ENCODE data around the gene CACNB2. TPM values are rescaled to one million over a fixed set of nuclear protein-coding genes. Genes with fewer than 3 reads are reported as not detected.
"Not testable (repeated sequence)": the region's sequence is repeated elsewhere in the genome, so short reads cannot be mapped to it uniquely, and the experiment has no call there.

The CACNB2 gene
- total and polyA plus RNA-seq, 7 experiments from 2014 or later, result 0.30 to 0.49 (median 0.48) TPM; not detected in 4

DNA sequence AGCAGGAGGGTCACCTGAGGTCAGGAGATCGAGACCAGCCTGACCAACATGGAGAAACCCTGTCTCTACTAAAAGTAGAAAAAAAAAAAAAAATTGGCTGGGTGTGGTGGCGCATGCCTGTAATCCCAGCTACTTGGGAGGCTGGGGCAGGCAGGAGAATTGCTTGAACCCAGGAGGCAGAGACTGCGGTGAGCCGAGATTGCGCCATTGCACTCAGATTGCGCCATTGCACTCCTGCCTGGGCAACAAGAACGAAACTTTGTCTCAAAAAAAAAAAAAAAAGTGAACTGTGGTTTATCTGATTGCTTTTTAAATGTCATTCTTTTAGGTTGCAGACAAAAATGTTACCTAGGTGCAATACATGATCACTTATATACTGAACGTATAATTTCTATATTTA lies 16.6 kb downstream of the CACNB2 start:
- H3K36me3 ChIP-seq (ENCODE audit: control insufficient read depth in 2 of 3, insufficient read depth in 3 of 3, low read length in 3 of 3); H3K36me3 Mint-ChIP-seq; DNase-seq; intact Hi-C loops (cut with micrococcal nuclease); H3K4me3 Mint-ChIP-seq; H3K4me1 ChIP-seq (ENCODE audit: control insufficient read depth in 2 of 2, insufficient read depth in 2 of 2, low read length in 2 of 2); H3K27me3 Mint-ChIP-seq; H3K9me3 ChIP-seq (ENCODE audit: control insufficient read depth in 2 of 3, low read length in 3 of 3); H3K27ac Mint-ChIP-seq; POLR2A ChIA-PET; H3K27ac ChIP-seq (ENCODE audit: low read depth, low read length); H3K9me3 Mint-ChIP-seq; H3K4me3 ChIP-seq (ENCODE audit: low read length); H3K27me3 ChIP-seq (ENCODE audit: control insufficient read depth in 2 of 2, insufficient read depth in 2 of 2, low read length in 2 of 2); ATAC-seq; H3K4me1 Mint-ChIP-seq: not testable (repeated sequence)
- CTCF ChIA-PET, result interaction anchor here (0.7 kb wide), 1 partner anchor 1633 kb away, joined by 4 read pairs; no protein-coding TSS in a partner anchor

DNA sequence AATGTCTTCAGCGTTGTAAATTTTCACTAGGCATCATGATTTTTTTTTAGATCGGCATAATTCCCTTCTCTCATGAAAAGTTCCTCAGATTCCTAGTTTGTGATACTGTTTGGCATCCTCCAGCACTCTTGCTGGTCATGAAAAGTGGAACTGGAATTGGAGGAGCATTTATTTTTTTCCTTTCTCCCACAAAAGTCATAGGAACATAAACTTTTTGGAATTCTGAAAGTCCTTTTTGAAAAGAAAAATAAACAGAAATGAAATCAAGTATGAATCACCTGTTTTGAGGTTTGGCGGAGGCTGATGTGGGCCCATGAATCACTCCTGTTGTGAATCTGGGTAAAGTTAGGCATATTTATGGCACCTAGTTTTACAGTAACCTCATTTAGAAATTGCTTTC lies 17.7 kb downstream of the CACNB2 start:
- Histone ChIP-seq H3K27ac (ENCODE audit: low read depth, low read length) (no peak overlapping the region), H3K4me3 (ENCODE audit: low read length) (no peak overlapping the region), H3K27me3 (ENCODE audit: control insufficient read depth in 2 of 2, insufficient read depth in 2 of 2, low read length in 2 of 2) (no peaks in the 10 kb centered on the region), H3K9me3 (ENCODE audit: control insufficient read depth in 2 of 3, low read length in 3 of 3) (no peaks in the 10 kb centered on the region), H3K4me1 (ENCODE audit: control insufficient read depth in 2 of 2, insufficient read depth in 2 of 2, low read length in 2 of 2) (no peaks in the 10 kb centered on the region), H3K36me3 (ENCODE audit: control insufficient read depth in 2 of 3, insufficient read depth in 3 of 3, low read length in 3 of 3) (no peaks in the 10 kb centered on the region)
- H3K36me3 Mint-ChIP-seq, result no peaks in the 10 kb centered on the region
- no peak for ATAC-seq
- intact Hi-C loops (cut with micrococcal nuclease), result no loop called here
- no peak overlapping the region for H3K4me3 Mint-ChIP-seq
- H3K4me1 Mint-ChIP-seq, result no peaks in the 10 kb centered on the region
- no peak for DNase-seq
- peaks cover 0 to 5% (median 0%) of the 10 kb centered on the region in 11 donors for H3K9me3 Mint-ChIP-seq
- no peaks in the 10 kb centered on the region for H3K27me3 Mint-ChIP-seq
- POLR2A ChIA-PET, result no interaction called here
- H3K27ac Mint-ChIP-seq, result no peak overlapping the region
- CTCF ChIA-PET, result no interaction called here

- no peaks in the 10 kb centered on the region for H3K4me1 Mint-ChIP-seq
- intact Hi-C loops (cut with micrococcal nuclease), result no loop called here
- no peak overlapping the region for H3K27ac Mint-ChIP-seq
These were observed 18.6 kb downstream of the CACNB2 start for GRCh38 chr10:18158773-18159265.

DNA sequence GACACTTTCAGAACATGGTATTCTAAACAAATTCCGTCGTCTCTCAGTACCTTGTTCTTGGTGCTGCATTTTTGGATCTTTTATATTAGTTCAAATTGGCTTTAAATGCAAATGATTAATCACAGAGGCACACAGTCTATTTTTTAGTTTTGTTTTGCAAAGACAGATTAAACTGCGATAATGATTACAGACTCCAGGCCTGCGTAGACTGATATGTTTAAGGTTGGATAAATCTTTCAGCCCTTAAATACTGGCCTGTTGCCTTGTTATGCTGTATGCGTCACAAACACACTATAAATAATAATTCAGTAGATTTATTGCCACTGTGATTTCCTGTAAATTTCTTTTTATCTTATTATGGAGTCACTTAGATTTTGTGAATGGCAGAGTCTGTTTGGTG lies 19.3 kb downstream of the CACNB2 start:
- CTCF ChIA-PET, result no interaction called here
- no peaks in the 10 kb centered on the region for H3K27me3 Mint-ChIP-seq
- H3K4me1 Mint-ChIP-seq, result no peaks in the 10 kb centered on the region
- intact Hi-C loops (cut with micrococcal nuclease), result no loop called here
- Histone ChIP-seq H3K27me3 (ENCODE audit: control insufficient read depth in 2 of 2, insufficient read depth in 2 of 2, low read length in 2 of 2) (no peaks in the 10 kb centered on the region), H3K4me3 (ENCODE audit: low read length) (no peak overlapping the region), H3K4me1 (ENCODE audit: control insufficient read depth in 2 of 2, insufficient read depth in 2 of 2, low read length in 2 of 2) (no peaks in the 10 kb centered on the region), H3K9me3 (ENCODE audit: control insufficient read depth in 2 of 3, low read length in 3 of 3) (no peaks in the 10 kb centered on the region), H3K36me3 (ENCODE audit: control insufficient read depth in 2 of 3, insufficient read depth in 3 of 3, low read length in 3 of 3) (no peaks in the 10 kb centered on the region), H3K27ac (ENCODE audit: low read depth, low read length) (no peak overlapping the region)
- no peak overlapping the region for H3K27ac Mint-ChIP-seq
- H3K4me3 Mint-ChIP-seq, result no peak overlapping the region
- no peaks in the 10 kb centered on the region for H3K36me3 Mint-ChIP-seq
- peaks cover 0 to 6% (median 2%) of the 10 kb centered on the region in 11 donors for H3K9me3 Mint-ChIP-seq
- ATAC-seq, result no peak
- DNase-seq, result no peak
- POLR2A ChIA-PET, result no interaction called here

More at GRCh38 chr10:18158773-18159265, 18.6 kb downstream of the CACNB2 start:
- no peaks in the 10 kb centered on the region for H3K27me3 Mint-ChIP-seq
- POLR2A ChIA-PET, result no interaction called here
- no peak overlapping the region for H3K27ac ChIP-seq (ENCODE audit: low read depth, low read length)
- H3K27me3 ChIP-seq (ENCODE audit: control insufficient read depth in 2 of 2, insufficient read depth in 2 of 2, low read length in 2 of 2), result no peaks in the 10 kb centered on the region
- CTCF ChIA-PET, result no interaction called here
- peaks cover 0 to 6% (median 2%) of the 10 kb centered on the region in 11 donors for H3K9me3 Mint-ChIP-seq
- no peaks in the 10 kb centered on the region for H3K36me3 Mint-ChIP-seq
- H3K4me1 ChIP-seq (ENCODE audit: control insufficient read depth in 2 of 2, insufficient read depth in 2 of 2, low read length in 2 of 2), result no peaks in the 10 kb centered on the region
- H3K9me3 ChIP-seq (ENCODE audit: control insufficient read depth in 2 of 3, low read length in 3 of 3), result no peaks in the 10 kb centered on the region
- ATAC-seq (no peak), DNase-seq (no peak)
- no peaks in the 10 kb centered on the region for H3K36me3 ChIP-seq (ENCODE audit: control insufficient read depth in 2 of 3, insufficient read depth in 3 of 3, low read length in 3 of 3)
- H3K4me3 ChIP-seq (ENCODE audit: low read length), result no peak overlapping the region
- H3K4me3 Mint-ChIP-seq, result no peak overlapping the region

DNA sequence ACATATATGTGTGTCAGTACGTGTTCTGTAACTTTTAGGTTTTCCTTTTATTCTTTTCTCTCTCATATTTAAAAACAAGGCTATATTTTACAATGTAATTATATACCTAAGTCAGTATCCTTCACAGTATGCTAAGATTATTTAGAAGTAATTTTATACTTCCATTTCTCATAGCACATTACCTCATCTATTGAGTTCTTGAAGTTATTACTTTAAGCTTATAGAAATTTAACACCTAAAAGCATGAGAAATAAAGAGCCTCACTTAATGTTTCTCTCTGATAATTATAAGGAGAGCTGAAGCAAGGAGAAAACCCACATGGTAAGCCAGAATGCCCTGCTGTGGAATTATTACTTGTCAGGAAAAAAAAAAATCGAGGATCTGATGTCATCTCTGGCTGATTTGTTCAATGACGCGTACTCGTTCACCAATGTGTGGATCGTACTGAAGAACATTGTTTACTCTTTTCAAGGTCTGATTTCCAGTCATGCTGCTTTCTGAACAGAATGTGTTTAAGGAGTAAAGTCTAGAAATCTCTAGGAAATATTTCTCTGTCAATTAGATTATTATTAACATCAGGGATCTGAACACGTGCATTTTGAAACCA lies 21.9 kb downstream of the CACNB2 start:
- Histone ChIP-seq H3K27me3 (ENCODE audit: control insufficient read depth in 2 of 2, insufficient read depth in 2 of 2, low read length in 2 of 2) (no peaks in the 10 kb centered on the region), H3K36me3 (ENCODE audit: control insufficient read depth in 2 of 3, insufficient read depth in 3 of 3, low read length in 3 of 3) (no peaks in the 10 kb centered on the region), H3K4me1 (ENCODE audit: control insufficient read depth in 2 of 2, insufficient read depth in 2 of 2, low read length in 2 of 2) (no peaks in the 10 kb centered on the region), H3K9me3 (ENCODE audit: control insufficient read depth in 2 of 3, low read length in 3 of 3) (no peaks in the 10 kb centered on the region), H3K4me3 (ENCODE audit: low read length) (no peak overlapping the region), H3K27ac (ENCODE audit: low read depth, low read length) (no peak overlapping the region)
- no peak for ATAC-seq
- H3K36me3 Mint-ChIP-seq, result no peaks in the 10 kb centered on the region
- no peaks in the 10 kb centered on the region for H3K27me3 Mint-ChIP-seq
- intact Hi-C loops (cut with micrococcal nuclease), result no loop called here
- POLR2A ChIA-PET, result no interaction called here
- peaks cover 0 to 6% (median 2%) of the 10 kb centered on the region in 11 donors for H3K9me3 Mint-ChIP-seq
- DNase-seq, result no peak
- no peak overlapping the region for H3K27ac Mint-ChIP-seq
- CTCF ChIA-PET, result no interaction called here
- H3K4me1 Mint-ChIP-seq, result no peaks in the 10 kb centered on the region
- no peak overlapping the region for H3K4me3 Mint-ChIP-seq

GRCh38 chr10:18164093-18164492 lies 23.9 kb downstream of the CACNB2 start:
- Histone ChIP-seq H3K9me3 (ENCODE audit: control insufficient read depth in 2 of 3, low read length in 3 of 3) (no peaks in the 10 kb centered on the region), H3K27me3 (ENCODE audit: control insufficient read depth in 2 of 2, insufficient read depth in 2 of 2, low read length in 2 of 2) (no peaks in the 10 kb centered on the region), H3K36me3 (ENCODE audit: control insufficient read depth in 2 of 3, insufficient read depth in 3 of 3, low read length in 3 of 3) (no peaks in the 10 kb centered on the region), H3K27ac (ENCODE audit: low read depth, low read length) (no peak overlapping the region), H3K4me1 (ENCODE audit: control insufficient read depth in 2 of 2, insufficient read depth in 2 of 2, low read length in 2 of 2) (no peaks in the 10 kb centered on the region), H3K4me3 (ENCODE audit: low read length) (no peak overlapping the region)
- H3K36me3 Mint-ChIP-seq, result no peaks in the 10 kb centered on the region
- POLR2A ChIA-PET, result no interaction called here
- CTCF ChIA-PET, result no interaction called here
- peaks cover 0 to 6% (median 2%) of the 10 kb centered on the region in 11 donors for H3K9me3 Mint-ChIP-seq
- no peak overlapping the region for H3K4me3 Mint-ChIP-seq
- no peaks in the 10 kb centered on the region for H3K27me3 Mint-ChIP-seq
- intact Hi-C loops (cut with micrococcal nuclease), result no loop called here
- ATAC-seq (no peak), DNase-seq (no peak)
- no peaks in the 10 kb centered on the region for H3K4me1 Mint-ChIP-seq
- no peak overlapping the region for H3K27ac Mint-ChIP-seq

DNA sequence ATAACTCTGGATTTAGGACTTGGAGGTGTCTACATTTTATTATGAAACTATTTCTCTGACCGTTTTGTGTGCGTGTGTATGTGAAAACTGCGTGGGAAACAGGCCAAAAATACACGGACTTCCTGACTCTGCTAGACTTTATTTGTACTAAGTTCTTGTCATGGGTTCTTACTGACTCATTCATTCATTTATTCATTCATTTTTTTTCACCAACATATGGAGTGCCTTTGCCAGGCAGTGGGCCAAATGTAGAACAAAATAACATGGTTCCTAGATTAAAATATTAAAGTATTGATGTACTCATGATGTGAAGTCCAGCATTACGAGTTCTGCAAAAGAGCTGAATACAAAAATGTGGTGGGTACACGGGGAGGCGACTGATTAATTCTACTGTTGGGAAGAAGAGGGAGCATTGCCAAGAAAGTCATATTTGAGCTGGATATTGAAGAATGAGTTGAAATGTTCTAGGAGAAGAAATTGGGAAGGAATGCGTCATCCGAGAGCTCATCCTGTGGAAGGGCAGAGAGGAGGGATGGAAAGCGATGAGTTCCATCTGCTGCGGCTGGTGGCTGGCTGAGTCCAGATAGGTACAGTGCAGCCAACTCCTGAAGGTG lies 24.6 kb downstream of the CACNB2 start:
- ATAC-seq (no peak), DNase-seq (no peak)
- no peak overlapping the region for H3K4me3 Mint-ChIP-seq
- no peak overlapping the region for H3K4me3 ChIP-seq (ENCODE audit: low read length)
- POLR2A ChIA-PET, result no interaction called here
- H3K27me3 ChIP-seq (ENCODE audit: control insufficient read depth in 2 of 2, insufficient read depth in 2 of 2, low read length in 2 of 2), result no peaks in the 10 kb centered on the region
- no peaks in the 10 kb centered on the region for H3K4me1 Mint-ChIP-seq
- H3K27ac Mint-ChIP-seq, result no peak overlapping the region
- H3K36me3 ChIP-seq (ENCODE audit: control insufficient read depth in 2 of 3, insufficient read depth in 3 of 3, low read length in 3 of 3), result no peaks in the 10 kb centered on the region
- intact Hi-C loops (cut with micrococcal nuclease), result no loop called here
- no peaks in the 10 kb centered on the region for H3K27me3 Mint-ChIP-seq
- peaks cover 0 to 6% (median 2%) of the 10 kb centered on the region in 11 donors for H3K9me3 Mint-ChIP-seq
- CTCF ChIA-PET, result no interaction called here
- H3K36me3 Mint-ChIP-seq, result no peaks in the 10 kb centered on the region
- H3K4me1 ChIP-seq (ENCODE audit: control insufficient read depth in 2 of 2, insufficient read depth in 2 of 2, low read length in 2 of 2), result no peaks in the 10 kb centered on the region
- no peak overlapping the region for H3K27ac ChIP-seq (ENCODE audit: low read depth, low read length)
- no peaks in the 10 kb centered on the region for H3K9me3 ChIP-seq (ENCODE audit: control insufficient read depth in 2 of 3, low read length in 3 of 3)

Data from naive thymus-derived CD4-positive, alpha-beta T cell (primary cell).